Cardiac muscle cell (in vitro differentiated cells and primary cell): ENCODE measurements around the gene C11orf52. TPM values are rescaled to one million over a fixed set of nuclear protein-coding genes. Genes with fewer than 3 reads are reported as not detected.
"Not testable (repeated sequence)": the region's sequence is repeated elsewhere in the genome, so short reads cannot be mapped to it uniquely, and the experiment has no call there.

ENCODE experiments used
- DNase-seq, 2 donors: peaks; one replicate each; pipeline versions ENCODE4 v3.0.0 to v3.0.0-alpha.2; 2010 to 2017; ENCODE audit warnings: low read depth in 1 of 2, low spot score in 1 of 2
- H3K27ac ChIP-seq: fragments of 200-600 bp; sonication (generic); 2 replicates; pipeline ENCODE4 v1.5.1; 2016
- H3K27me3 ChIP-seq: fragments of 200-600 bp; sonication (generic); 2 replicates; pipeline ENCODE4 v1.6.0; 2016; ENCODE audit warnings: control low read depth
- H3K36me3 ChIP-seq: fragments of 200-600 bp; sonication (generic); 2 replicates; pipeline ENCODE4 v1.5.1; 2016; ENCODE audit warnings: control low read depth
- H3K4me1 ChIP-seq: fragments of 200-600 bp; sonication (generic); 2 replicates; pipeline ENCODE4 v1.8.1; 2017; ENCODE audit warnings: low read depth, mild to moderate bottlenecking, mixed run types
- H3K4me3 ChIP-seq: fragments of 200-600 bp; sonication (generic); 2 replicates; pipeline ENCODE4 v1.5.1; 2016; ENCODE audit warnings: mild to moderate bottlenecking
- H3K9me3 ChIP-seq: fragments of 200-600 bp; sonication (generic); 2 replicates; pipeline ENCODE4 v1.5.1; 2017; ENCODE audit warnings: low read depth, mild to moderate bottlenecking, control low read depth
- CTCF ChIP-seq: IDR thresholded peaks from 2 replicates; pipeline ENCODE4 v1.5.1; 2012; ENCODE audit warnings: low read depth, mild to moderate bottlenecking, low read length
- polyA plus RNA-seq: library from polyadenylated mRNA; unstranded; fragments of >200 nt; fragmentation: Nextera tagmentation; extraction: Ambion mirVana; gene quantifications from 2 replicates; pipeline ENCODE4 v1.2.1, GENCODE V29; 2016
- total RNA-seq: library from RNA; depleted of rRNA; stranded (reverse); fragments of >200 nt; gene quantifications from 2 replicates; pipeline ENCODE4 v1.2.3, GENCODE V29; 2016

Gene C11orf52
- total and polyA plus RNA-seq, 2 experiments from 2014 or later = 7.4 to 8.5 TPM

- no peaks in the 10 kb centered on the region for H3K27me3 ChIP-seq
- H3K36me3 ChIP-seq = no peaks in the 10 kb centered on the region
Measured at GRCh38 chr11:111930472-111930871, 11.8 kb downstream of the C11orf52 start.

GRCh38 chr11:111932611-111932950 lies 13.9 kb downstream of the C11orf52 start:
- TF ChIP-seq CTCF = no peak
- H3K36me3 ChIP-seq = no peaks in the 10 kb centered on the region
- no peak for DNase-seq
- no peaks in the 10 kb centered on the region for H3K27me3 ChIP-seq
- no peak overlapping the region for H3K4me3 ChIP-seq
- H3K4me1 ChIP-seq = peaks cover 24% of the 10 kb centered on the region
- no peak overlapping the region for H3K27ac ChIP-seq
- H3K9me3 ChIP-seq = no peaks in the 10 kb centered on the region

More at GRCh38 chr11:111930472-111930871, 11.8 kb downstream of the C11orf52 start:
- DNase-seq = no peak
- Histone ChIP-seq H3K9me3 (no peaks in the 10 kb centered on the region), H3K4me1 (peaks cover 18% of the 10 kb centered on the region), H3K4me3 (no peak overlapping the region), H3K27ac (no peak overlapping the region)
- no peak for TF ChIP-seq CTCF

- DNase-seq, H3K4me3 ChIP-seq, H3K36me3 ChIP-seq, H3K27me3 ChIP-seq, H3K27ac ChIP-seq, H3K9me3 ChIP-seq: not testable (repeated sequence)
- peaks cover 30% of the 10 kb centered on the region for H3K4me1 ChIP-seq
Measured at GRCh38 chr11:111933176-111933575, 14.5 kb downstream of the C11orf52 start.

- DNase-seq = no peak
- H3K4me3 ChIP-seq = no peak overlapping the region
- H3K27me3 ChIP-seq = no peaks in the 10 kb centered on the region
- H3K36me3 ChIP-seq = no peaks in the 10 kb centered on the region
- H3K4me1 ChIP-seq = peaks cover 37% of the 10 kb centered on the region
- no peaks in the 10 kb centered on the region for H3K9me3 ChIP-seq
- no peak overlapping the region for H3K27ac ChIP-seq
- no peak for TF ChIP-seq CTCF
Measured at GRCh38 chr11:111933872-111934271, 15.2 kb downstream of the C11orf52 start.

DNA sequence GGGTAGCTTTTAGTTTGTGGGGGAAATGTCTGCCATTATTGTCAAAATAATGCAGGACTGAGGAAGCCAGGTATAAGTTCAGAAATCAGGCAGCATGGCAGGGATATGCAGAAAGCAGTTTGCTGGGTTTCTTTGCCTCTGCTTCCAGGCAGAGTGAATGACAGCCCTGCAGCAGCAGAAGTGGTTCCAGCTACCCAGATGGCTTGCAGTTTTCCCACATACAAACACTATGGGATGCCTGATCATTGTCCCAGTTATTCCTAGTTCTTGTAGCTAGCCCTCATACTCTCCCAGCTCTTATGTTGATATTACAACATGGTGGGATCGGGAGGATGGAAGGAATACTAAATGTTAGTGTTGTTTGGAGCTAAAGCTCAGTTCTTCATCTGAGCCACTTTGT lies 15.6 kb downstream of the C11orf52 start:
- H3K27me3 ChIP-seq = no peaks in the 10 kb centered on the region
- H3K9me3 ChIP-seq = no peaks in the 10 kb centered on the region
- peaks cover 40% of the 10 kb centered on the region for H3K4me1 ChIP-seq
- DNase-seq = no peak
- no peak for TF ChIP-seq CTCF
- H3K36me3 ChIP-seq = no peaks in the 10 kb centered on the region
- H3K4me3 ChIP-seq = no peak overlapping the region
- H3K27ac ChIP-seq = no peak overlapping the region

GRCh38 chr11:111935317-111936039 lies 16.8 kb downstream of the C11orf52 start:
- H3K27me3 ChIP-seq = no peaks in the 10 kb centered on the region
- TF ChIP-seq CTCF = no peak
- DNase-seq = peak in 1 of 2 donors; percentile 76
- H3K4me1 ChIP-seq = peaks cover 40% of the 10 kb centered on the region
- no peaks in the 10 kb centered on the region for H3K9me3 ChIP-seq
- H3K4me3 ChIP-seq = no peak overlapping the region
- H3K27ac ChIP-seq = peak overlapping the region; percentile 55
- no peaks in the 10 kb centered on the region for H3K36me3 ChIP-seq
